NCI-H69 (cell line): ENCODE results near the gene OGG1.
A peak's percentile ranks its signal among the peaks of the same experiment; 100 is the strongest.
"Not testable (repeated sequence)": the region's sequence is repeated elsewhere in the genome, so short reads cannot be mapped to it uniquely, and the experiment has no call there.

ENCODE experiments used
- DNase-seq: peaks from one replicate; lab custom pipeline; 2025; lab: John Stamatoyannopoulos, UW

OGG1 gene

GRCh38 chr3:9765865-9766264 is 16.1 kb downstream of the OGG1 start:
- DNase-seq: peak; percentile 6

- no peak for DNase-seq
Measured at GRCh38 chr3:9767418-9767817, 17.7 kb downstream of the OGG1 start.

GRCh38 chr3:9768141-9768775 is 18.5 kb downstream of the OGG1 start:
- DNase-seq: no peak

- DNase-seq: no peak
Measured at GRCh38 chr3:9769012-9769411, 19.3 kb downstream of the OGG1 start.

- peak; percentile 71 for DNase-seq
Measured at GRCh38 chr3:9769426-9770275, 19.9 kb downstream of the OGG1 start, which contains the start of gene CAMK1. Gene CAMK1, minus strand, starts transcription at chr3:9769947. Its CDS starts 2,198 bp downstream, at chr3:9767749.

GRCh38 chr3:9770276-9770812 is 20.6 kb downstream of the OGG1 start:
- DNase-seq: peak; percentile 4

GRCh38 chr3:9771007-9771406 is 21.3 kb downstream of the OGG1 start:
- not testable (repeated sequence) for DNase-seq

- no peak for DNase-seq
Measured at GRCh38 chr3:9776896-9777693, 27.3 kb downstream of the OGG1 start.

GRCh38 chr3:9777694-9778021 is 27.9 kb downstream of the OGG1 start:
- DNase-seq: no peak

GRCh38 chr3:9778143-9779074 is 28.7 kb downstream of the OGG1 start:
- no peak for DNase-seq

GRCh38 chr3:9779075-9779593 is 29.4 kb downstream of the OGG1 start:
- DNase-seq: no peak

- no peak for DNase-seq
Measured at GRCh38 chr3:9779721-9780457, 30.1 kb downstream of the OGG1 start.

- no peak for DNase-seq
Measured at GRCh38 chr3:9780458-9780812, 30.7 kb downstream of the OGG1 start.

GRCh38 chr3:9780910-9781309 is 31.2 kb downstream of the OGG1 start:
- no peak for DNase-seq

GRCh38 chr3:9781551-9781950 is 31.8 kb downstream of the OGG1 start:
- DNase-seq: no peak

- no peak for DNase-seq
Measured at GRCh38 chr3:9781978-9782603, 32.3 kb downstream of the OGG1 start.

- peak; percentile 12 for DNase-seq
Measured at GRCh38 chr3:9782770-9783169, 33.0 kb downstream of the OGG1 start.

- DNase-seq: no peak
Measured at GRCh38 chr3:9783954-9784353, 34.2 kb downstream of the OGG1 start.

- no peak for DNase-seq
Measured at GRCh38 chr3:9784965-9785364, 35.2 kb downstream of the OGG1 start.

GRCh38 chr3:9785602-9786001 is 35.9 kb downstream of the OGG1 start:
- no peak for DNase-seq
